Measurements from ENCODE around the gene C12orf76.

DNA sequence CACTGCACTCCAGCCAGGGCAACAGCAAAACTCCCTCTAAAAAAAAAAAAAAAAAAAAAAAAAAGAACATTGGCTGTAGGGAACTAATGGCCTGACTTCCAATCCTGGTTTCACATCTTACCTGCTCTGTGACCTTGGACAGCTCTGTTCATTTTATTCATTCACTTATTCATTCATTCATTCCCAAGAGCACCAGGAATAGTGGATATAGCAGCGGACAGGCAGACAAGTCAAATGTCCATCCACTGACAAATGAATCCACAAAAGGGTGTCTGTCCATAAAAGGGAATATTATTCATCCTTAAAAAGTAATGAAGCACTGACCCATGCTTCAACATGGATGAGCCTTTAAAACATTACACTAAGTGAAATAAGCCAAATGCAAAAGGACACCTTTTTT, 27.6 kb upstream of the C12orf76 start:
- TF ChIP-seq POLR2A (IDR thresholded peaks at IDR 0.05): no peak
- TF ChIP-seq, protein P1, sequence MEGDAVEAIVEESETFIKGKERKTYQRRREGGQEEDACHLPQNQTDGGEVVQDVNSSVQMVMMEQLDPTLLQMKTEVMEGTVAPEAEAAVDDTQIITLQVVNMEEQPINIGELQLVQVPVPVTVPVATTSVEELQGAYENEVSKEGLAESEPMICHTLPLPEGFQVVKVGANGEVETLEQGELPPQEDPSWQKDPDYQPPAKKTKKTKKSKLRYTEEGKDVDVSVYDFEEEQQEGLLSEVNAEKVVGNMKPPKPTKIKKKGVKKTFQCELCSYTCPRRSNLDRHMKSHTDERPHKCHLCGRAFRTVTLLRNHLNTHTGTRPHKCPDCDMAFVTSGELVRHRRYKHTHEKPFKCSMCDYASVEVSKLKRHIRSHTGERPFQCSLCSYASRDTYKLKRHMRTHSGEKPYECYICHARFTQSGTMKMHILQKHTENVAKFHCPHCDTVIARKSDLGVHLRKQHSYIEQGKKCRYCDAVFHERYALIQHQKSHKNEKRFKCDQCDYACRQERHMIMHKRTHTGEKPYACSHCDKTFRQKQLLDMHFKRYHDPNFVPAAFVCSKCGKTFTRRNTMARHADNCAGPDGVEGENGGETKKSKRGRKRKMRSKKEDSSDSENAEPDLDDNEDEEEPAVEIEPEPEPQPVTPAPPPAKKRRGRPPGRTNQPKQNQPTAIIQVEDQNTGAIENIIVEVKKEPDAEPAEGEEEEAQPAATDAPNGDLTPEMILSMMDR (IDR thresholded peaks at IDR 0.05): no peak

Data from right lobe of liver (tissue), 4 donors.